Mucosa of stomach (tissue), 1 donor: ENCODE measurements around the gene NLRC5.
"Not testable (repeated sequence)": the region's sequence is repeated elsewhere in the genome, so short reads cannot be mapped to it uniquely, and the experiment has no call there.

Experiments used
- H3K27me3 ChIP-seq: one replicate; pipeline ENCODE4 v1.7.0; 2013; ENCODE audit warnings: mild to moderate bottlenecking, low read length; ENCODE audit not compliant: control insufficient read depth, insufficient read depth
- H3K36me3 ChIP-seq: one replicate; pipeline ENCODE4 v1.7.0; 2013; ENCODE audit warnings: low read length; ENCODE audit not compliant: control insufficient read depth, insufficient read depth
- H3K4me1 ChIP-seq: one replicate; pipeline ENCODE4 v1.7.0; 2013; ENCODE audit warnings: mild to moderate bottlenecking, low read length; ENCODE audit not compliant: control insufficient read depth, insufficient read depth
- H3K4me3 ChIP-seq: one replicate; pipeline ENCODE4 v1.7.0; 2013; ENCODE audit warnings: low read length
- H3K9ac ChIP-seq: one replicate; pipeline ENCODE4 v1.7.0; 2013; ENCODE audit warnings: mild to moderate bottlenecking, low read length, moderate library complexity
- H3K9me3 ChIP-seq: one replicate; pipeline ENCODE4 v1.7.0; 2013; ENCODE audit warnings: mild to moderate bottlenecking, low read length, moderate library complexity; ENCODE audit not compliant: control insufficient read depth
- donor health status: Pancreatic carcinoma.

Gene NLRC5

GRCh38 chr16:57102888-57103851 lies 113.8 kb downstream of the NLRC5 start:
- Histone ChIP-seq H3K9me3 (no peaks in the 10 kb centered on the region), H3K27me3 (no peaks in the 10 kb centered on the region), H3K36me3 (no peaks in the 10 kb centered on the region), H3K4me1 (no peaks in the 10 kb centered on the region), H3K4me3 (no peak overlapping the region), H3K9ac (no peak overlapping the region)

- H3K4me1 ChIP-seq, result no peaks in the 10 kb centered on the region
- no peaks in the 10 kb centered on the region for H3K36me3 ChIP-seq
- H3K9me3 ChIP-seq, result no peaks in the 10 kb centered on the region
- H3K9ac ChIP-seq, result no peak overlapping the region
- H3K27me3 ChIP-seq, result no peaks in the 10 kb centered on the region
- H3K4me3 ChIP-seq, result no peak overlapping the region
Observed at GRCh38 chr16:57104706-57105105, 115.3 kb downstream of the NLRC5 start.

GRCh38 chr16:57105184-57105583 lies 115.8 kb downstream of the NLRC5 start:
- no peaks in the 10 kb centered on the region for H3K36me3 ChIP-seq
- H3K9me3 ChIP-seq, result no peaks in the 10 kb centered on the region
- no peaks in the 10 kb centered on the region for H3K27me3 ChIP-seq
- no peak overlapping the region for H3K9ac ChIP-seq
- no peak overlapping the region for H3K4me3 ChIP-seq
- no peaks in the 10 kb centered on the region for H3K4me1 ChIP-seq

- H3K9me3 ChIP-seq, result no peaks in the 10 kb centered on the region
- H3K4me3 ChIP-seq, result no peak overlapping the region
- H3K9ac ChIP-seq, result no peak overlapping the region
- H3K27me3 ChIP-seq, result no peaks in the 10 kb centered on the region
- no peaks in the 10 kb centered on the region for H3K4me1 ChIP-seq
- no peaks in the 10 kb centered on the region for H3K36me3 ChIP-seq
Observed at GRCh38 chr16:57106767-57107166, 117.4 kb downstream of the NLRC5 start.

- Histone ChIP-seq H3K27me3 (no peaks in the 10 kb centered on the region), H3K36me3 (no peaks in the 10 kb centered on the region), H3K9me3 (no peaks in the 10 kb centered on the region), H3K4me3 (no peak overlapping the region), H3K4me1 (no peaks in the 10 kb centered on the region), H3K9ac (no peak overlapping the region)
Observed at GRCh38 chr16:57107321-57107922, 118.1 kb downstream of the NLRC5 start.

- no peaks in the 10 kb centered on the region for H3K36me3 ChIP-seq
- no peaks in the 10 kb centered on the region for H3K4me1 ChIP-seq
- no peak overlapping the region for H3K4me3 ChIP-seq
- H3K9ac ChIP-seq, result no peak overlapping the region
- H3K27me3 ChIP-seq, result no peaks in the 10 kb centered on the region
- H3K9me3 ChIP-seq, result no peaks in the 10 kb centered on the region
Observed at GRCh38 chr16:57108432-57108831, 119.1 kb downstream of the NLRC5 start.

- H3K9me3 ChIP-seq, H3K27me3 ChIP-seq, H3K9ac ChIP-seq, H3K36me3 ChIP-seq, H3K4me3 ChIP-seq, H3K4me1 ChIP-seq: not testable (repeated sequence)
Observed at GRCh38 chr16:57109259-57110105, 120.1 kb downstream of the NLRC5 start.

- Histone ChIP-seq H3K27me3 (no peaks in the 10 kb centered on the region), H3K36me3 (no peaks in the 10 kb centered on the region), H3K9ac (no peak overlapping the region), H3K4me1 (no peaks in the 10 kb centered on the region), H3K9me3 (no peaks in the 10 kb centered on the region), H3K4me3 (no peak overlapping the region)
Observed at GRCh38 chr16:57110937-57111336, 121.6 kb downstream of the NLRC5 start.

GRCh38 chr16:57111420-57111819 lies 122.1 kb downstream of the NLRC5 start:
- Histone ChIP-seq H3K4me1 (no peaks in the 10 kb centered on the region), H3K4me3 (no peak overlapping the region), H3K27me3 (no peaks in the 10 kb centered on the region), H3K9ac (no peak overlapping the region), H3K36me3 (no peaks in the 10 kb centered on the region), H3K9me3 (no peaks in the 10 kb centered on the region)

GRCh38 chr16:57112403-57113041 lies 123.2 kb downstream of the NLRC5 start:
- H3K36me3 ChIP-seq, result no peaks in the 10 kb centered on the region
- no peaks in the 10 kb centered on the region for H3K27me3 ChIP-seq

GRCh38 chr16:57113042-57113453 lies 123.7 kb downstream of the NLRC5 start:
- no peak overlapping the region for H3K9ac ChIP-seq
- no peak overlapping the region for H3K4me3 ChIP-seq

More at GRCh38 chr16:57112403-57113041, 123.2 kb downstream of the NLRC5 start:
- Histone ChIP-seq H3K4me3 (no peak overlapping the region), H3K4me1 (no peaks in the 10 kb centered on the region), H3K9me3 (no peaks in the 10 kb centered on the region), H3K9ac (no peak overlapping the region)

More at GRCh38 chr16:57113042-57113453, 123.7 kb downstream of the NLRC5 start:
- Histone ChIP-seq H3K4me1 (no peaks in the 10 kb centered on the region), H3K36me3 (no peaks in the 10 kb centered on the region), H3K27me3 (no peaks in the 10 kb centered on the region), H3K9me3 (no peaks in the 10 kb centered on the region)
